Activated T-helper 17 cell treated with anti-CD3 and anti-CD28 coated beads, Interleukin-2, amount 50 U/mL, for 72 hours (primary cell): Measurements from ENCODE around the gene SRSF6. TPM values are rescaled to one million over a fixed set of nuclear protein-coding genes. Genes with fewer than 3 reads are reported as not detected.
"Not testable (repeated sequence)": the region's sequence is repeated elsewhere in the genome, so short reads cannot be mapped to it uniquely, and the experiment has no call there.

Experiments used
- ATAC-seq: fragments of 150-1000 bp; cut with Tn5 transposase; replicated peaks from 2 replicates; pipeline ENCODE4 v1.10.0; 2021; ENCODE audit warnings: mild to moderate bottlenecking, moderate library complexity
- H3K27ac Mint-ChIP-seq: one replicate; pipeline ENCODE4 v1.8.0; 2022; ENCODE audit warnings: mixed read lengths
- H3K27me3 Mint-ChIP-seq: one replicate; pipeline ENCODE4 v1.8.0; 2022; ENCODE audit warnings: mixed read lengths
- H3K36me3 Mint-ChIP-seq: one replicate; pipeline ENCODE4 v1.8.0; 2022; ENCODE audit warnings: low read depth, mild to moderate bottlenecking, mixed read lengths
- H3K4me1 Mint-ChIP-seq: one replicate; pipeline ENCODE4 v1.8.0; 2022; ENCODE audit warnings: mixed read lengths
- H3K4me3 Mint-ChIP-seq: one replicate; pipeline ENCODE4 v1.8.0; 2022; ENCODE audit warnings: mild to moderate bottlenecking, mixed read lengths
- H3K9me3 Mint-ChIP-seq: one replicate; pipeline ENCODE4 v1.8.0; 2022; ENCODE audit warnings: mixed read lengths
- total RNA-seq, 2 donors: library from RNA; stranded (reverse); gene quantifications; one replicate each; pipeline ENCODE4 v1.2.3, GENCODE V29; 2022

The SRSF6 gene
- total RNA-seq, 2 donors from 2014 or later, result 111 to 171 TPM

DNA sequence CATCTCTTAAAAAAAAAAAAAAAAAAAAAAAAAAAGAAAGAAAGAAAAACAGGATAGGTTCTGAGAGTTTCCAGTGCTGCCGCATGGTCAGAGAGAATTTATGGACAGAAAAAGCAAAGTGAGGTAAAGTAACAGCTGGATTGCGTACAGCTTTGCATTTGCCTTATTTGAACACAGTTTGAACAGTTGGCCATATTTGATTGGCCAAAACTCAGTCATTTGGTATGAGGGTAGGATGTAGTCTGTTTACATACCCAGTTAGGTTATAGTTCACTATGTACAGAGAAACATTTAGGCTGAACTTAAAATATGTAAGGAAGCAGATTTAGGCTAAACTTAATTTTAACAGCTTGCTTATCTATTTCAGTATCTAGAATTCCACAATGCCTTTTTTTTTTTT lies 32.3 kb downstream of the SRSF6 start:
- H3K27ac Mint-ChIP-seq, result no peak overlapping the region
- ATAC-seq, result no peak
- no peaks in the 10 kb centered on the region for H3K36me3 Mint-ChIP-seq
- H3K27me3 Mint-ChIP-seq, result peaks cover 8% of the 10 kb centered on the region
- H3K4me1 Mint-ChIP-seq, result no peaks in the 10 kb centered on the region
- peaks cover 7% of the 10 kb centered on the region for H3K9me3 Mint-ChIP-seq
- H3K4me3 Mint-ChIP-seq, result no peak overlapping the region

GRCh38 chr20:43492101-43492500 lies 34.4 kb downstream of the SRSF6 start:
- Mint-ChIP-seq H3K36me3 (no peaks in the 10 kb centered on the region), H3K9me3 (peaks cover 7% of the 10 kb centered on the region), H3K27ac (no peak overlapping the region)

GRCh38 chr20:43495388-43495787 lies 37.7 kb downstream of the SRSF6 start:
- Mint-ChIP-seq H3K4me1 (no peaks in the 10 kb centered on the region), H3K36me3 (no peaks in the 10 kb centered on the region), H3K27ac (no peak overlapping the region), H3K27me3 (peaks cover 4% of the 10 kb centered on the region), H3K9me3 (no peaks in the 10 kb centered on the region), H3K4me3 (no peak overlapping the region)
- no peak for ATAC-seq

More at GRCh38 chr20:43492101-43492500, 34.4 kb downstream of the SRSF6 start:
- Mint-ChIP-seq H3K4me1 (no peaks in the 10 kb centered on the region), H3K4me3 (no peak overlapping the region), H3K27me3 (peaks cover 8% of the 10 kb centered on the region)
- peak; percentile 93 for ATAC-seq

GRCh38 chr20:43502021-43502420 lies 44.3 kb downstream of the SRSF6 start:
- H3K4me1 Mint-ChIP-seq, ATAC-seq, H3K36me3 Mint-ChIP-seq, H3K27ac Mint-ChIP-seq, H3K9me3 Mint-ChIP-seq, H3K4me3 Mint-ChIP-seq: not testable (repeated sequence)
- H3K27me3 Mint-ChIP-seq, result peaks cover 15% of the 10 kb centered on the region

DNA sequence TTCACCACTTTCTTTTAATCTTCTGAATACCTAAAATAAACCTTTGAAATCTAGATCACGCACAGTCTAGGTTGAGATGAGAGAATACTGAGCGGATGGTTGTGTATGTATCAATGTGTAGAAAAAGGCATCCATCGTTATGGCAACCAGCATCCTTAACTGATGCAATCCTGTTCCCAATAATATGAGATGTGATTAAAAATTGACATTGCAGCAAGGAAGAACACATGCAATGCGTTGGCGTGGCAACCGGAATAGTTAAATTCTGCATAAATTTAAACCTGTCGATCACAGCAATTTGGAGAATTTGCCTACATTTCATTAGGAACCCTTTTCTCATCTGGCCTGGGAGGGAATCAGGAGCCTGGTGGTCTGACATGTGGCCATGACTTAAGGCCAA lies 48.5 kb downstream of the SRSF6 start:
- no peak overlapping the region for H3K27ac Mint-ChIP-seq
- H3K27me3 Mint-ChIP-seq, result peaks cover 27% of the 10 kb centered on the region
- no peaks in the 10 kb centered on the region for H3K4me1 Mint-ChIP-seq
- H3K9me3 Mint-ChIP-seq, result no peaks in the 10 kb centered on the region
- peak overlapping the region; percentile 8 for H3K4me3 Mint-ChIP-seq
- ATAC-seq, result no peak
- no peaks in the 10 kb centered on the region for H3K36me3 Mint-ChIP-seq

- H3K9me3 Mint-ChIP-seq, result no peaks in the 10 kb centered on the region
- no peaks in the 10 kb centered on the region for H3K36me3 Mint-ChIP-seq
- peak within 1 kb of the TSS; percentile 32 for H3K4me3 Mint-ChIP-seq
- H3K27me3 Mint-ChIP-seq, result peaks cover 27% of the 10 kb centered on the region
- no peak within 1 kb of the TSS for H3K27ac Mint-ChIP-seq
- peak; percentile 63 for ATAC-seq
- no peaks in the 10 kb centered on the region for H3K4me1 Mint-ChIP-seq
Measured at GRCh38 chr20:43507150-43508080, 49.7 kb downstream of the SRSF6 start, which contains the start of gene L3MBTL1. Gene L3MBTL1 (plus strand): TSS chr20:43507697. CDS start chr20:43513504, 5,807 bp downstream.

DNA sequence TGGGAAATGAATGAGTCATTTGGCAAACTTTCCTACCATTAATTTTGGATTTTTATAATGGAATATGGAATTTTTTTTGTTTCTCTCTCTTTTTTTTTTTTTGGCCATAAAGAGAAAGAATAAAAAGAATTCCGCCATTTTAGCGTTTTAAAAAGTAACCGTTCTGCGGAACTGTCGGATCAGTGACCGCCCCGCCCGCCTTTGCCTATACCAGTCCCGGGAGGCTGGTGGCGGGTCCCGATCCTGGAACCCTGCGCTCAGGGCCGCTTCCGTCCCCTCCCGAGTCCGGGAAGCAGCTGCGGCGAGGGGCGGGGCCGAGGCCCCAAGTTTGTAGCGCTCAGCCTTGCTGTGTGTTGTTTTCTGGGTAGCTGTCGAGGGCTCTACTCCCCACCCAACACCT lies 50.4 kb downstream of the SRSF6 start:
- ATAC-seq, result no peak
- no peaks in the 10 kb centered on the region for H3K4me1 Mint-ChIP-seq

DNA sequence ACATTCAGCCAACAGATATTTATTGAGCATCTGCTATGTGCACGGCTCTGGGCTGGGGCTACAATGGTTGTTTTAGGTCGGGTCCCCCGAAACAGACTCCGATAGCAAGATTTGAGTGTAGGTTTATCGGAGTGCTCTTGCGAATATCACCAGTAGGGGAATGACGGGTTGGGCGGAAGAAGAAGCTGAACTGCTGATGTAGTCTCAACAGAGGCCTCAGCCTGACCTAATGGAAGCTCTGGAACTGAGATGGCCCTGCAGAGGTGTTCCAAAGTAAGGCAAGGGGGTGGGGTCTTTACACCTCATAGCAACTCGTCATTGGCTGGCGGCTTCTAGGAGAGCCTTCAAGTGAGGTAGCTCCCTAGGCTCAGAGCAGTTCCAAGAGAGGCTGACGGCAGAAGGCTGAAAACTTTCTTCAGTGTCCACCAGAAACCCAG lies 50.9 kb downstream of the SRSF6 start:
- Mint-ChIP-seq H3K36me3 (no peaks in the 10 kb centered on the region), H3K4me3 (peak overlapping the region; percentile 32), H3K27me3 (peaks cover 27% of the 10 kb centered on the region), H3K9me3 (no peaks in the 10 kb centered on the region), H3K27ac (no peak overlapping the region), H3K4me1 (no peaks in the 10 kb centered on the region)
- ATAC-seq, result no peak

More for the DNA sequence above, 50.4 kb downstream of the SRSF6 start:
- no peaks in the 10 kb centered on the region for H3K36me3 Mint-ChIP-seq
- H3K9me3 Mint-ChIP-seq, result no peaks in the 10 kb centered on the region
- peak overlapping the region; percentile 32 for H3K4me3 Mint-ChIP-seq
- H3K27ac Mint-ChIP-seq, result no peak overlapping the region
- peaks cover 27% of the 10 kb centered on the region for H3K27me3 Mint-ChIP-seq

DNA sequence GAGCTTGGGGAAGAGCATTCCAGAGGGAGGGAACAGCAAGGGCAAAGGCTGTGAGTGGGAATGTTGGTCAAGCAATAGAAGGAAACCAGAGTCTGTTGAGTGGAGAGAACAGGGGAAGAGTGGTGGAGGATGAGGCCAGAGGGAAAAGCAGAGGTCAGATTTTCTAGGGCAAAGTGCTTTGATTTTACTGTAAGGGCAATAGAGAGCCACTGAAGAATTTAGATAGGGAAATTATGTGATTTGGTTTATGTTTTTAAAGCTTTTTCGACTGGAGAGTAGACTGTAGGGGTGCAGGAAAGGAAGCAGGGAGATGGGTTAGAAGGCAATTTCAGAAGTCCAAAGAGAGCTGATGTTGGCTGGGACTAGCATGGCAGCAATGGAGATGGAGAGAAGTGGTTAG lies 54.2 kb downstream of the SRSF6 start:
- no peak for ATAC-seq
- Mint-ChIP-seq H3K4me3 (no peak overlapping the region), H3K4me1 (no peaks in the 10 kb centered on the region), H3K36me3 (peaks cover 6% of the 10 kb centered on the region), H3K27me3 (peaks cover 13% of the 10 kb centered on the region), H3K27ac (no peak overlapping the region), H3K9me3 (no peaks in the 10 kb centered on the region)

DNA sequence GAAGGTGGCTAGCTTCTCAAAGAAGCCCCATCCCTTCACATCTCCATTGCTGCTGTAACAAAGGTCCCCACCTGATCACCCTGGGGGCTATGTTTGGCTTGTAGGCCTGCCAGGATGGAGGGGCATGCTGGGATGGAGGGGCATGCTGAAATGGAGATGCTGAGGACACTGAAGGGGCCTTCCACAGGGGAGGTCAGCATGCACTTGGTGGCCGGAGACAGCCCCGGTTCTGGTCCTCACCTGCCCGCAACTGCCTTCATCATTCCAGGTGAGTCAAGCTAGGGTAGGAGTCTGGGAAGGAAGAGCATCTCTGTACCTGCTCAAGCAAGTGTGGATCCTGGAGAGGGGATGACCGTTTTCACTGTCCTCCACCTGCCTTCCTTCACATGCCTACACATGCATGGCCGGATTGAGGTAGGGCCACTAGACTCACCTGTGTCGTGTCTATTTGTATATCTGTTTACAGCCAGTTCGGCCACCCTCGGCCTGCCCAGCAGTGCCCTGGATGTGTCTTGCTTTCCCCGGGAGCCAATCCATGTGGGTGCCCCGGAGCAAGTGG lies 55.8 kb downstream of the SRSF6 start:
- Mint-ChIP-seq H3K4me1 (no peaks in the 10 kb centered on the region), H3K9me3 (no peaks in the 10 kb centered on the region), H3K27ac (peak overlapping the region; percentile 97), H3K36me3 (peaks cover 9% of the 10 kb centered on the region), H3K4me3 (peak overlapping the region; percentile 95), H3K27me3 (peaks cover 11% of the 10 kb centered on the region)
- no peak for ATAC-seq

Other genes starting within 250 kb of the SRSF6 start
- gene L3MBTL1, start 49.8 kb downstream of the SRSF6 start, total RNA-seq, result 10 to 100 TPM in 1 of 2 donors, 1 to 10 TPM in 1; 6.1 to 15.3 TPM
- gene SGK2, start 101.1 kb downstream of the SRSF6 start, total RNA-seq, result 1 to 10 TPM in 1 of 2 donors, under 1 TPM in 1; 0.22 to 2.9 TPM
- 10 to 100 TPM; 10.9 to 15.9 TPM for gene IFT52, start 133.0 kb downstream of the SRSF6 start, total RNA-seq
- 10 to 100 TPM; 41.4 to 95.5 TPM for gene MYBL2, start 209.2 kb downstream of the SRSF6 start, total RNA-seq